ENCODE data around the gene GSTM1.

Gene GSTM1

DNA sequence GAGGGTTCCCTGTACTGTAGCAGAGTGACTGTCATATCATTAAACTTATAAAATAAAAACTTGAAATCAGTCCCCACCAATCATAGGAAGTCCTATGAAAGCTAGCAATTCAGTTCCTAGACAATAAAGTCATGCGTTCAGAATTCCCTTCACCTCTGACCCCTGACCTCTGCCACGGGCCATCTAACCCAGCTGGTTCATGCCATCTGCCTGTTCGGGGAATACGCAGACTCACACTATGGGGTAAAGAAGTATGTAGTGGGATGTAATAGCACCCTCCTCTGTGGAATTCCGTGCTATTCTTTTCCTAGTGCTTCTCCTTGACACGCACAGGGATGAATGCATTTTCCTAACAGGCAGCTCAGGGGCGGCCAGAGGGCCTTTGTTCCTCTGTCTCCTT is 29.6 kb upstream of the GSTM1 start:
- peaks cover 7% of the 10 kb centered on the region in 2 experiments for H3K36me3 ChIP-seq (ENCODE audit: control insufficient read depth in 1 of 2, insufficient read depth in 2 of 2, low read depth in 1 of 2, low read length in 2 of 2)
- H2BK5ac ChIP-seq (ENCODE audit: low read depth, low read length, poor library complexity, severe bottlenecking): no peak overlapping the region
- no peak overlapping the region for H3K27ac ChIP-seq (ENCODE audit: low read length, poor library complexity, severe bottlenecking)
- H3K4me2 ChIP-seq (ENCODE audit: low read length, poor library complexity, severe bottlenecking): no peak overlapping the region
- no peak overlapping the region for H4K91ac ChIP-seq (ENCODE audit: low read length)
- H2AK5ac ChIP-seq (ENCODE audit: low read length, severe bottlenecking): no peak overlapping the region
- no peaks in the 10 kb centered on the region for H3K9me3 ChIP-seq (ENCODE audit: control insufficient read depth, low read length)
- no peaks in the 10 kb centered on the region for H3K27me3 ChIP-seq (ENCODE audit: control insufficient read depth in 1 of 2, insufficient read depth in 1 of 2, low read length in 2 of 2)
- no peak overlapping the region for H3K23ac ChIP-seq (ENCODE audit: low read length in 2 of 2)
- 70% methylated on average over 5 of the region's 7 CpGs for WGBS
- no peak overlapping the region for H2BK12ac ChIP-seq (ENCODE audit: low read length in 2 of 2)
- H3K14ac ChIP-seq (ENCODE audit: low read length in 2 of 2): no peak overlapping the region
- H3K4me3 ChIP-seq (ENCODE audit: insufficient read depth in 1 of 2, low read depth in 1 of 2, low read length in 2 of 2): no peak overlapping the region
- H3K18ac ChIP-seq (ENCODE audit: low read depth in 1 of 2, low read length in 2 of 2): no peak overlapping the region
- DNase-seq: no peak
- no peak overlapping the region for H3K4ac ChIP-seq (ENCODE audit: low read depth in 1 of 2, low read length in 2 of 2)
- no peak overlapping the region for H2BK120ac ChIP-seq (ENCODE audit: low read depth, low read length)
- no peaks in the 10 kb centered on the region for H3K79me1 ChIP-seq (replicated peaks; ENCODE audit: low read length, poor library complexity, severe bottlenecking)
- no peak overlapping the region for H4K8ac ChIP-seq (ENCODE audit: low read length)
- peaks cover 29% of the 10 kb centered on the region for H3K4me1 ChIP-seq (ENCODE audit: control insufficient read depth, insufficient read depth, low read depth, low read length)
- H2BK15ac ChIP-seq (ENCODE audit: low read depth, poor library complexity, severe bottlenecking): no peak overlapping the region
- H2AFZ ChIP-seq (ENCODE audit: low read depth, low read length): no peak overlapping the region
- H3K9ac ChIP-seq (ENCODE audit: low read length): no peak overlapping the region

DNA sequence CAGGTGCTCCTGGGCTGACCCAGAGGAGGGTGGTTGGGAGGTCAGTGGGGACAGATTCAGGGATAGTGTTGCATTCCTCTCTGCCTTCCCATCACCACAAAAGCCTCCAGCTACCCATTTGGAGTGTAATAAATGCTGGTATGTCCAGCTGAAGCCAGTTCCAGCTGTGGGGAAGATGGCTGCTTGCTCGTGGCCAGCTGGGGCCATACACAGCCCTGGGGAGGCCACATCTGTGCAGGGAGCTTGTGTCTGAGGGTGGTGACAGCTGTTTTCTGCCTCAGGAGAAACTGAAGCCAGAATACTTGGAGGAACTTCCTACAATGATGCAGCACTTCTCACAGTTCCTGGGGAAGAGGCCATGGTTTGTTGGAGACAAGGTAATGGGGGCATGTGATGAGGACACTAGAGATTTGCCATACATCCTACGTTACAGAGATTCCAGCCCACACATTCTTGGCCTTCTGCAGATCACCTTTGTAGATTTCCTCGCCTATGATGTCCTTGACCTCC is 29.0 kb upstream of the GSTM1 start:
- Histone ChIP-seq H3K4me3 (ENCODE audit: insufficient read depth in 1 of 2, low read depth in 1 of 2, low read length in 2 of 2) (no peak overlapping the region), H3K14ac (ENCODE audit: low read length in 2 of 2) (no peak overlapping the region), H3K4me1 (ENCODE audit: control insufficient read depth, insufficient read depth, low read depth, low read length) (peaks cover 29% of the 10 kb centered on the region), H3K4me2 (ENCODE audit: low read length, poor library complexity, severe bottlenecking) (no peak overlapping the region), H2AK5ac (ENCODE audit: low read length, severe bottlenecking) (no peak overlapping the region), H4K8ac (ENCODE audit: low read length) (no peak overlapping the region), H3K27me3 (ENCODE audit: control insufficient read depth in 1 of 2, insufficient read depth in 1 of 2, low read length in 2 of 2) (no peaks in the 10 kb centered on the region), H4K91ac (ENCODE audit: low read length) (no peak overlapping the region), H2BK12ac (ENCODE audit: low read length in 2 of 2) (no peak overlapping the region), H2BK120ac (ENCODE audit: low read depth, low read length) (no peak overlapping the region), H3K79me1 (replicated peaks; ENCODE audit: low read length, poor library complexity, severe bottlenecking) (no peaks in the 10 kb centered on the region), H3K18ac (ENCODE audit: low read depth in 1 of 2, low read length in 2 of 2) (no peak overlapping the region), H2BK15ac (ENCODE audit: low read depth, poor library complexity, severe bottlenecking) (no peak overlapping the region), H2AFZ (ENCODE audit: low read depth, low read length) (no peak overlapping the region), H3K23ac (ENCODE audit: low read length in 2 of 2) (no peak overlapping the region), H3K36me3 (ENCODE audit: control insufficient read depth in 1 of 2, insufficient read depth in 2 of 2, low read depth in 1 of 2, low read length in 2 of 2) (peaks cover 7% of the 10 kb centered on the region in 2 experiments), H3K4ac (ENCODE audit: low read depth in 1 of 2, low read length in 2 of 2) (no peak overlapping the region), H3K27ac (ENCODE audit: low read length, poor library complexity, severe bottlenecking) (no peak overlapping the region), H2BK5ac (ENCODE audit: low read depth, low read length, poor library complexity, severe bottlenecking) (no peak overlapping the region), H3K9ac (ENCODE audit: low read length) (no peak overlapping the region), H3K9me3 (ENCODE audit: control insufficient read depth, low read length) (no peaks in the 10 kb centered on the region)
- WGBS: 58% methylated on average over 3 of the region's 3 CpGs
- DNase-seq: no peak

DNA sequence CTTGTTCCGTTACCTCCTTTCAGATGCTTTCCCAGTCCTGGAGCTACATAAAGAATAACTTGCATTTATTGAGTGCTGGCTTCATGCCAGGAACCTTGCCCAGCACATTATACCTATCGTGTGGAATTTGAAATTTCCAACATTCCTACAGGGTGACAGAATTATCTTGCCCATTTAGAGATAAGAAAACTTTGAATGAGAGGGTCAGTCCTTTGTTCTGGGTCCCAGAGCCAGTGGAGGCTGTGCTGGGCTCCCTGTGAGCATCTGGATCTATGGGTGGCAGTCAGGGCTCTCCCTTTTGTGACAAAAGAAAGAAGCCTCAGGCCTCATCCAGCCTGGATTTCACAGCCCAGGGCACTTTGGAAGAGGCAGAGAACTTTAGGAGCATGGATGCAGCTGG is 28.5 kb upstream of the GSTM1 start:
- H2AFZ ChIP-seq (ENCODE audit: low read depth, low read length): no peak overlapping the region
- H3K79me1 ChIP-seq (replicated peaks; ENCODE audit: low read length, poor library complexity, severe bottlenecking): no peaks in the 10 kb centered on the region
- H3K9ac ChIP-seq (ENCODE audit: low read length): no peak overlapping the region
- H3K4me2 ChIP-seq (ENCODE audit: low read length, poor library complexity, severe bottlenecking): no peak overlapping the region
- no peak overlapping the region for H2AK5ac ChIP-seq (ENCODE audit: low read length, severe bottlenecking)
- no peak overlapping the region for H4K8ac ChIP-seq (ENCODE audit: low read length)
- no peaks in the 10 kb centered on the region for H3K9me3 ChIP-seq (ENCODE audit: control insufficient read depth, low read length)
- no peaks in the 10 kb centered on the region for H3K27me3 ChIP-seq (ENCODE audit: control insufficient read depth in 1 of 2, insufficient read depth in 1 of 2, low read length in 2 of 2)
- no peak overlapping the region for H3K23ac ChIP-seq (ENCODE audit: low read length in 2 of 2)
- peaks cover 29% of the 10 kb centered on the region for H3K4me1 ChIP-seq (ENCODE audit: control insufficient read depth, insufficient read depth, low read depth, low read length)
- H2BK120ac ChIP-seq (ENCODE audit: low read depth, low read length): no peak overlapping the region
- no peak overlapping the region for H2BK15ac ChIP-seq (ENCODE audit: low read depth, poor library complexity, severe bottlenecking)
- WGBS: 100% methylated on average over 1 of the region's 2 CpGs
- no peak overlapping the region for H3K14ac ChIP-seq (ENCODE audit: low read length in 2 of 2)
- H4K91ac ChIP-seq (ENCODE audit: low read length): no peak overlapping the region
- H3K36me3 ChIP-seq (ENCODE audit: control insufficient read depth in 1 of 2, insufficient read depth in 2 of 2, low read depth in 1 of 2, low read length in 2 of 2): peaks cover 7% of the 10 kb centered on the region in 2 experiments
- DNase-seq: no peak
- H2BK5ac ChIP-seq (ENCODE audit: low read depth, low read length, poor library complexity, severe bottlenecking): no peak overlapping the region
- no peak overlapping the region for H3K4ac ChIP-seq (ENCODE audit: low read depth in 1 of 2, low read length in 2 of 2)
- H3K18ac ChIP-seq (ENCODE audit: low read depth in 1 of 2, low read length in 2 of 2): no peak overlapping the region
- H3K27ac ChIP-seq (ENCODE audit: low read length, poor library complexity, severe bottlenecking): no peak overlapping the region
- H3K4me3 ChIP-seq (ENCODE audit: insufficient read depth in 1 of 2, low read depth in 1 of 2, low read length in 2 of 2): no peak overlapping the region
- H2BK12ac ChIP-seq (ENCODE audit: low read length in 2 of 2): no peak overlapping the region

DNA sequence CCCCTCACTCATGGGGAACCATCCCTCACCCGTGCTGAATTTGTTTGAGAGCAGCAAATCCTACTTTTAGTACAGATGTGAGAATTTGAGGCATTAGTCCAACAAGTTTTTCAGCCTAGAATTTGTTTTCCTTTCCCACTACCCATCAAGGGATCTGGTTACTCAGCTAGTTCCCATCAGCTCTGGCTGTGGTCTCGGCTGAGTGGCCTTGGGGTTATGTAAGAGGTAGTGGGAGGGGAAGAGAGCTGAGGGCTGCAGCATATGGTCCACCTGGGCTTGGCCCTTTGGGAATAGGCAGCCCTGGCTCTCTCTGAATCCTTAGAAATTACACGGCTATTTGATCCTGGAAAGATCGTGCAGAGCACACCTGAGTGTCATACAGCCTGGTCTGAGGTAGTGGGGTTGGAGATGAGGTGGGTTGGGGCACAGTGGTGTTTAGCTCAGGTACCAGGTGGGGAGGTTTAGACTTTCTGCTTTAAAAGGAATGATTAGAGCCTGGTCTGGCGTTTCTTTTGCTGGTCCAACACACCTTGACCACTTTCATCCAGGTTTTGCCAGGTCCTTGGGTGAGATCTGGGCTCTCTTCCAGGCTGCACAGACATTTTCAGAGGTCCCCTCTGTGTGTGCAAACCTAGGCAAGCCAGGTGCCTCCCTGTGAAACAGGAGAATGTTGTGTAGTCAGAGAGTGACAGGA is 27.5 kb upstream of the GSTM1 start:
- peaks cover 7% of the 10 kb centered on the region in 2 experiments for H3K36me3 ChIP-seq (ENCODE audit: control insufficient read depth in 1 of 2, insufficient read depth in 2 of 2, low read depth in 1 of 2, low read length in 2 of 2)
- H3K9me3 ChIP-seq (ENCODE audit: control insufficient read depth, low read length): no peaks in the 10 kb centered on the region
- H3K18ac ChIP-seq (ENCODE audit: low read depth in 1 of 2, low read length in 2 of 2): no peak overlapping the region
- H3K14ac ChIP-seq (ENCODE audit: low read length in 2 of 2): no peak overlapping the region
- WGBS: 87% methylated on average over 4 of the region's 5 CpGs
- H2BK12ac ChIP-seq (ENCODE audit: low read length in 2 of 2): no peak overlapping the region
- no peak overlapping the region for H3K9ac ChIP-seq (ENCODE audit: low read length)
- no peak overlapping the region for H4K91ac ChIP-seq (ENCODE audit: low read length)
- no peak overlapping the region for H2BK15ac ChIP-seq (ENCODE audit: low read depth, poor library complexity, severe bottlenecking)
- H3K4me1 ChIP-seq (ENCODE audit: control insufficient read depth, insufficient read depth, low read depth, low read length): peaks cover 27% of the 10 kb centered on the region
- no peaks in the 10 kb centered on the region for H3K79me1 ChIP-seq (replicated peaks; ENCODE audit: low read length, poor library complexity, severe bottlenecking)
- no peak overlapping the region for H4K8ac ChIP-seq (ENCODE audit: low read length)
- no peak overlapping the region for H3K23ac ChIP-seq (ENCODE audit: low read length in 2 of 2)
- no peak overlapping the region for H3K4me3 ChIP-seq (ENCODE audit: insufficient read depth in 1 of 2, low read depth in 1 of 2, low read length in 2 of 2)
- H3K27me3 ChIP-seq (ENCODE audit: control insufficient read depth in 1 of 2, insufficient read depth in 1 of 2, low read length in 2 of 2): no peaks in the 10 kb centered on the region
- no peak overlapping the region for H2BK120ac ChIP-seq (ENCODE audit: low read depth, low read length)
- H3K4ac ChIP-seq (ENCODE audit: low read depth in 1 of 2, low read length in 2 of 2): no peak overlapping the region
- H3K4me2 ChIP-seq (ENCODE audit: low read length, poor library complexity, severe bottlenecking): no peak overlapping the region
- no peak overlapping the region for H2AFZ ChIP-seq (ENCODE audit: low read depth, low read length)
- DNase-seq: no peak
- no peak overlapping the region for H2BK5ac ChIP-seq (ENCODE audit: low read depth, low read length, poor library complexity, severe bottlenecking)
- H2AK5ac ChIP-seq (ENCODE audit: low read length, severe bottlenecking): no peak overlapping the region
- H3K27ac ChIP-seq (ENCODE audit: low read length, poor library complexity, severe bottlenecking): no peak overlapping the region

Data from mesenchymal stem cell (in vitro differentiated cells and primary cell).